ENCODE measurements around the gene TSPY3.
"Not testable (repeated sequence)": the region's sequence is repeated elsewhere in the genome, so short reads cannot be mapped to it uniquely, and the experiment has no call there.

The TSPY3 gene

GRCh38 chrY:9398121-9398520, at the start of gene TSPY3:
Gene TSPY3 (plus strand): TSS chrY:9398421. CDS start chrY:9398467, 46 bp downstream.
- not testable (repeated sequence) for DNase-seq (ENCODE audit: low spot score)

- DNase-seq (ENCODE audit: low spot score): not testable (repeated sequence)
Measured at GRCh38 chrY:9357497-9357896, 40.7 kb upstream of the TSPY3 start, which contains the start of gene TSPY8. Gene TSPY8 (plus strand): TSS chrY:9357797. CDS start chrY:9357843, 46 bp downstream.

- DNase-seq (ENCODE audit: low spot score): not testable (repeated sequence)
Measured at GRCh38 chrY:9396527-9396926, 1.7 kb upstream of the TSPY3 start.

All from GM20000 (cell line).